GM12878 (cell line): ENCODE results near the gene TRPV5. TPM values are rescaled to one million over a fixed set of nuclear protein-coding genes. Genes with fewer than 3 reads are reported as not detected.

Source experiments
- ATAC-seq: fragments of 200-7000 bp; cut with Tn5 transposase; 3 replicates; pipeline ENCODE4 v1.9.1; 2020; ENCODE audit warnings: mild to moderate bottlenecking, moderate library complexity
- BruUV-seq: library from RNA; stranded (reverse); fragments of 400-500 nt; replicated peaks from 2 replicates; lab custom pipeline; 2021; lab: Mats Ljungman, UMichigan
- CTCF ChIA-PET: fragments of 300-600 bp; sonication (Branson Sonifier 250); formaldehyde crosslinking; extraction: SDS; loops from one replicate; lab custom pipeline; 2021; ENCODE audit warnings: inconsistent platforms; lab: Yijun Ruan, JAX
- POLR2A ChIA-PET: fragments of 350-600 bp; formaldehyde crosslinking; extraction: SDS; loops from one replicate; lab custom pipeline; 2021; ENCODE audit warnings: inconsistent platforms; lab: Charles Lee
- RAD21 ChIA-PET: fragments of 300-600 bp; sonication (Branson Sonifier 250); formaldehyde crosslinking; loops from one replicate; lab custom pipeline; 2023; ENCODE audit warnings: antibody characterized with exemption; ENCODE audit not compliant: unreplicated experiment; lab: Charles Lee
- SMC1A ChIA-PET: fragments of 300-600 bp; sonication (Branson Sonifier 250); formaldehyde crosslinking; loops from one replicate; lab custom pipeline; 2023; ENCODE audit not compliant: unreplicated experiment, uncharacterized antibody; lab: Charles Lee
- DNase-seq: peaks from one replicate; pipeline ENCODE4 v3.0.0-alpha.2; 2011; ENCODE audit warnings: low read depth, low spot score
- FAIRE-seq: peaks from 3 replicates; lab custom pipeline; 2011; peaks lifted over from hg19 to GRCh38; lab: Jason Lieb, UNC
- H2AFZ ChIP-seq: 2 replicates; pipeline ENCODE4 v1.6.0; 2011; ENCODE audit warnings: low read depth, low read length, control low read depth; ENCODE audit not compliant: control insufficient read depth
- H3K27ac ChIP-seq: 2 replicates; pipeline ENCODE4 v1.5.1; 2011; ENCODE audit warnings: control low read depth; ENCODE audit not compliant: control insufficient read depth, insufficient read depth
- H3K27me3 ChIP-seq, 2 experiments: replicated peaks in 1 of 2; 2 replicates each; pipeline versions ENCODE4 v1.6.0 to v1.6.1; 2011; ENCODE audit warnings: low read length in 1 of 2; ENCODE audit not compliant: control insufficient read depth in 2 of 2, insufficient read depth in 2 of 2
- H3K36me3 ChIP-seq, 2 experiments: 2 replicates each; pipeline ENCODE4 v1.5.1; 2011; ENCODE audit warnings: low read length in 1 of 2; ENCODE audit not compliant: control insufficient read depth in 2 of 2, insufficient read depth in 2 of 2
- H3K4me1 ChIP-seq: 2 replicates; pipeline ENCODE4 v1.6.1; 2011; ENCODE audit warnings: mild to moderate bottlenecking, low read length, moderate library complexity, mixed read lengths; ENCODE audit not compliant: control insufficient read depth, insufficient read depth
- H3K4me2 ChIP-seq: 2 replicates; pipeline ENCODE4 v1.6.0; 2011; ENCODE audit warnings: control low read depth; ENCODE audit not compliant: control insufficient read depth, insufficient read depth
- H3K4me3 ChIP-seq: fragments of 200-600 bp; sonication (generic); 2 replicates; pipeline ENCODE4 v1.5.1; 2016
- H3K79me2 ChIP-seq: 2 replicates; pipeline ENCODE4 v1.6.0; 2011; ENCODE audit warnings: low read length; ENCODE audit not compliant: control insufficient read depth, insufficient read depth
- H3K9ac ChIP-seq: 2 replicates; pipeline ENCODE4 v1.8.0; 2011; ENCODE audit warnings: low read length, control low read depth, mixed read lengths; ENCODE audit not compliant: control insufficient read depth, insufficient read depth
- H3K9me3 ChIP-seq: replicated peaks from 3 replicates; pipeline ENCODE4 v1.5.1; 2011; ENCODE audit warnings: mild to moderate bottlenecking, low read length; ENCODE audit not compliant: control insufficient read depth, insufficient read depth
- H4K20me1 ChIP-seq: 2 replicates; pipeline ENCODE4 v1.6.0; 2011; ENCODE audit not compliant: control insufficient read depth, insufficient read depth
- CREM ChIP-seq: IDR thresholded peaks from 2 replicates; pipeline ENCODE4 v1.6.1; 2014; ENCODE audit warnings: antibody characterized with exemption, low read depth
- FOS ChIP-seq: IDR thresholded peaks from 3 replicates; pipeline ENCODE4 v1.6.1; 2011; ENCODE audit warnings: borderline replicate concordance; ENCODE audit not compliant: insufficient read length; ENCODE audit errors: extremely low read depth
- HCFC1 ChIP-seq: fragments of 150-350 bp; IDR thresholded peaks from 2 replicates; pipeline ENCODE4 v1.6.1; 2014; ENCODE audit warnings: low read length
- NFYB ChIP-seq: IDR thresholded peaks from 2 replicates; pipeline ENCODE4 v1.6.1; 2011; ENCODE audit warnings: low read depth, mild to moderate bottlenecking, low read length, improper control_type of control experiment, moderate library complexity; ENCODE audit not compliant: insufficient read depth
- NRF1 ChIP-seq: conservative IDR thresholded peaks from 2 replicates; pipeline ENCODE4 v1.6.1; 2011; ENCODE audit warnings: mild to moderate bottlenecking, low read depth, low read length, improper control_type of control experiment
- PKNOX1 ChIP-seq: fragments of 450-650 bp; IDR thresholded peaks from 2 replicates; pipeline ENCODE4 v1.6.1; 2016; ENCODE audit warnings: mild to moderate bottlenecking
- RB1 ChIP-seq: fragments of 450-650 bp; formaldehyde crosslinking; IDR thresholded peaks from 2 replicates; pipeline ENCODE4 v1.6.1; 2017; ENCODE audit warnings: mild to moderate bottlenecking, borderline replicate concordance
- SPI1 ChIP-seq: IDR thresholded peaks from 2 replicates; pipeline ENCODE4 v1.6.1; 2011; ENCODE audit warnings: low read depth, mild to moderate bottlenecking, low read length, moderate library complexity, borderline replicate concordance; ENCODE audit not compliant: insufficient read depth
- STAT1 ChIP-seq: fragments of 450-650 bp; conservative IDR thresholded peaks from 2 replicates; pipeline ENCODE4 v1.6.1; 2014; ENCODE audit warnings: antibody characterized with exemption, mild to moderate bottlenecking
- SUPT20H ChIP-seq: IDR thresholded peaks from 2 replicates; pipeline ENCODE4 v1.6.1; 2011; ENCODE audit warnings: low read depth, mild to moderate bottlenecking, low read length, moderate library complexity, borderline replicate concordance; ENCODE audit not compliant: control insufficient read depth
- WGBS: methylation state at CpG from one replicate; pipeline ENCODE4 v1.1.6; 2016; ENCODE audit warnings: low lambda C conversion rate; ENCODE audit not compliant: insufficient replicate concordance, insufficient coverage; ENCODE audit errors: missing lambda C conversion rate; 5-methylcytosine and 5-hydroxymethylcytosine counted together
- in situ Hi-C: fragments of 300-500 bp; cut with MboI; formaldehyde crosslinking; loops from 9 replicates; pipeline ENCODE4 v1.14.3; 2018; ENCODE audit warnings: mixed read lengths
- intact Hi-C: fragments of 100-400 bp; cut with micrococcal nuclease; formaldehyde crosslinking; loops from one replicate; pipeline ENCODE4 v1.14.2; 2022; ENCODE audit not compliant: unreplicated experiment
- polyA plus RNA-seq, 11 experiments: library from polyadenylated mRNA; depleted of rRNA in 4 of 11; unstranded in 6 of 11; stranded (reverse) in 5 of 11; fragments of >200 nt; fragmentation: Nextera tagmentation in 4 of 11; fragmentation: Illumina TruSeq in 1 of 11; extraction: Ambion mirVana in 4 of 11; extraction: Trizol in 1 of 11; gene quantifications; 1 replicate in 1 of 11; 2 replicates in 10 of 11; pipeline versions ENCODE4 v1.2.1 to v1.2.3, GENCODE V29; 2011 to 2016; ENCODE audit warnings: inconsistent platforms in 2 of 11, missing spikeins in 2 of 11, low read depth in 1 of 11
- total RNA-seq, 4 experiments: library from RNA; depleted of rRNA in 3 of 4; stranded (reverse); fragments of >200 nt in 3 of 4; fragmentation: Illumina TruSeq in 1 of 4; extraction: Trizol in 1 of 4; gene quantifications; 2 replicates each; pipeline versions ENCODE4 v1.2.1 to v1.2.3, GENCODE V29; 2013 to 2021
- TF ChIP-seq, protein P1 (sequence below): fragments of 150-350 bp; IDR thresholded peaks from 2 replicates; pipeline ENCODE4 v1.6.1; 2014; ENCODE audit warnings: mild to moderate bottlenecking, low read depth, low read length

The TRPV5 gene
- total and polyA plus RNA-seq, 10 of the 15 experiments (the other 5 are each of a cell fraction or from before 2014, with no cell fraction given) = not detected

- WGBS = 45% methylated on average over 16 of the region's 16 CpGs
- no peak within 1 kb of the TSS for H2AFZ ChIP-seq
- no peak for DNase-seq
Observed at GRCh38 chr7:142885311-142886230, 48.0 kb downstream of the TRPV5 start, which contains the start of gene TRPV6. TSS of gene TRPV6 (minus strand) at chr7:142885745.

More at GRCh38 chr7:142885311-142886230, 48.0 kb downstream of the TRPV5 start, which contains the start of gene TRPV6:
- ATAC-seq = no peak
- Histone ChIP-seq H3K4me1 (no peaks in the 10 kb centered on the region), H3K27me3 (0 out of 4 replicates have a peak, but pooled peaks cover 0 to 2% of the 10 kb centered on the region in 2 experiments)
- CTCF ChIA-PET = no interaction called here
- TF ChIP-seq SUPT20H (no peak), STAT1 (no peak), NRF1 (no peak), HCFC1 (no peak), SPI1 (no peak), FOS (no peak), CREM (no peak), NFYB (no peak), PKNOX1 (no peak), RB1 (no peak)
- TF ChIP-seq, protein P1, sequence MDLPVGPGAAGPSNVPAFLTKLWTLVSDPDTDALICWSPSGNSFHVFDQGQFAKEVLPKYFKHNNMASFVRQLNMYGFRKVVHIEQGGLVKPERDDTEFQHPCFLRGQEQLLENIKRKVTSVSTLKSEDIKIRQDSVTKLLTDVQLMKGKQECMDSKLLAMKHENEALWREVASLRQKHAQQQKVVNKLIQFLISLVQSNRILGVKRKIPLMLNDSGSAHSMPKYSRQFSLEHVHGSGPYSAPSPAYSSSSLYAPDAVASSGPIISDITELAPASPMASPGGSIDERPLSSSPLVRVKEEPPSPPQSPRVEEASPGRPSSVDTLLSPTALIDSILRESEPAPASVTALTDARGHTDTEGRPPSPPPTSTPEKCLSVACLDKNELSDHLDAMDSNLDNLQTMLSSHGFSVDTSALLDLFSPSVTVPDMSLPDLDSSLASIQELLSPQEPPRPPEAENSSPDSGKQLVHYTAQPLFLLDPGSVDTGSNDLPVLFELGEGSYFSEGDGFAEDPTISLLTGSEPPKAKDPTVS = no peak
- TF ChIP-seq, all 136 proteins: peak for 0
- H3K27ac ChIP-seq = no peak within 1 kb of the TSS
- H3K4me3 ChIP-seq = no peak within 1 kb of the TSS
- H3K36me3 ChIP-seq = no peaks in the 10 kb centered on the region
- ChIA-PET SMC1A (no interaction called here), POLR2A (no interaction called here), RAD21 (no interaction called here)
- no peak within 1 kb of the TSS for H3K4me2 ChIP-seq
- no peaks in the 10 kb centered on the region for H3K79me2 ChIP-seq
- intact Hi-C loops = no loop called here
- no peak for FAIRE-seq
- no peak within 1 kb of the TSS for H3K9ac ChIP-seq
- H3K9me3 ChIP-seq = no peaks in the 10 kb centered on the region
- H4K20me1 ChIP-seq = no peaks in the 10 kb centered on the region
- no TSS peak for BruUV-seq
- in situ Hi-C loops = no loop called here
